ENCODE data around the gene ARHGEF40. TPM values are rescaled to one million over a fixed set of nuclear protein-coding genes. Genes with fewer than 3 reads are reported as not detected.

ARHGEF40 gene
- total RNA-seq, 1 donor from 2014 or later: 39.2 TPM

DNA sequence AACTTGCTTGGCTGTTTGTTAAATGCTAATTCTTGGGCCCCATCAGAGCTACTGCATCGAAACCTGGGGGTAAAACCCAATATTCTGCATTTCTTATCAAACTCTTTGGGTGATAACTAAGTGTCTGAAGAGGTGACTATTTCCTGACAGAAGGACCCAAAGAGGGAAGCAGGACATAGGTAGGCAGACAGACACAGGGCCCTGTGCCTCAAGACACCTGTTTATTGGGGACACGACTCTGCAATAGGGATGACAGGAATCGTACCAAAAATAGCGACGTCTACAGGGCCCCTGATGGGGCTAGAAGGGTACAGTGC, 19.7 kb downstream of the ARHGEF40 start:
- intact Hi-C loops (cut with DNase I): loop anchor here (5.0 kb wide), 1 partner anchor 73 kb away; no protein-coding TSS in a partner anchor
- H3K36me3 ChIP-seq: peaks cover 62% of the 10 kb centered on the region
- no peak overlapping the region for H3K27ac ChIP-seq
- DNase-seq: no peak
- ATAC-seq: no peak
- TF ChIP-seq, protein P1, sequence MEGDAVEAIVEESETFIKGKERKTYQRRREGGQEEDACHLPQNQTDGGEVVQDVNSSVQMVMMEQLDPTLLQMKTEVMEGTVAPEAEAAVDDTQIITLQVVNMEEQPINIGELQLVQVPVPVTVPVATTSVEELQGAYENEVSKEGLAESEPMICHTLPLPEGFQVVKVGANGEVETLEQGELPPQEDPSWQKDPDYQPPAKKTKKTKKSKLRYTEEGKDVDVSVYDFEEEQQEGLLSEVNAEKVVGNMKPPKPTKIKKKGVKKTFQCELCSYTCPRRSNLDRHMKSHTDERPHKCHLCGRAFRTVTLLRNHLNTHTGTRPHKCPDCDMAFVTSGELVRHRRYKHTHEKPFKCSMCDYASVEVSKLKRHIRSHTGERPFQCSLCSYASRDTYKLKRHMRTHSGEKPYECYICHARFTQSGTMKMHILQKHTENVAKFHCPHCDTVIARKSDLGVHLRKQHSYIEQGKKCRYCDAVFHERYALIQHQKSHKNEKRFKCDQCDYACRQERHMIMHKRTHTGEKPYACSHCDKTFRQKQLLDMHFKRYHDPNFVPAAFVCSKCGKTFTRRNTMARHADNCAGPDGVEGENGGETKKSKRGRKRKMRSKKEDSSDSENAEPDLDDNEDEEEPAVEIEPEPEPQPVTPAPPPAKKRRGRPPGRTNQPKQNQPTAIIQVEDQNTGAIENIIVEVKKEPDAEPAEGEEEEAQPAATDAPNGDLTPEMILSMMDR (IDR thresholded peaks at IDR 0.05): no peak
- no peaks in the 10 kb centered on the region for H3K9me3 ChIP-seq
- no peak overlapping the region for H3K4me3 ChIP-seq
- H3K27me3 ChIP-seq: no peaks in the 10 kb centered on the region
- peaks cover 8% of the 10 kb centered on the region for H3K4me1 ChIP-seq

DNA sequence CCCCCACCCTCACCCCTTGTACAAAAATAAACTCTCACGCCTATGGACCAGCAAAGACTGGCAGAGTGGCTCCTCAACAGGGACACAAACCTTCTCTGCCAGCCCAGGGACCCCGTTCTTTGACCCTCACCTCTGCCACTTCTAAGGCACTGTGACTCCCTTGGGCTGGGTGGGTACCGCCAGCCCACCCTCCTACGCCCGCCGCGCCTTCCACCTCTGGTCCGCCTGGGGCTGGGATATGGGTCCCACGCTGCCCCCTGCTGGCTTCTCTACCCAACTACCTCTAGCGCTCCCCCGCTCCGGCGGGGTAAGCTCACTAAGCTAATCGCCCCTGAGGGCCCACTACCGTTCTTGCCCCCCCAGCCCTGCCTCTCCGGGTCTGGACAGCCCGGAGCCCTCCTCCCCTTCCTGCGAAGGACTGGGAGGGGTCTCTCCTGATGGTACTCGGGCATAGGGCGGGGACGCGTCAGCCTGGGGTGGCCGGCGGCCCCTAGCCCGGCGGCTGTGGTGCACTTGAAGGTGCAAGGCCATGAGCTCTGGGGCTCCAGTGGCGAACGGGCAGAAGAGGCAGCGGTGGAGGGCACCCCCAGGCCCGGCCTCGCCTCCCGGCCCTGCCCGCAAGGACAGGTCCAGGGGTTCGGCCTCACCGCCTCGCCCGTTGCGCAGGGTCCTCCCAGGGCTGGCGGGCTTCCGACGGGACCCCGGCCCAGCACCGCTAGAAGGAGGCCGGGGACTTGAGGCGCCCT, 20.3 kb downstream of the ARHGEF40 start:
- ATAC-seq: peak; percentile 7
- Histone ChIP-seq H3K27me3 (no peaks in the 10 kb centered on the region), H3K4me3 (no peak overlapping the region), H3K27ac (no peak overlapping the region), H3K9me3 (no peaks in the 10 kb centered on the region), H3K36me3 (peaks cover 62% of the 10 kb centered on the region), H3K4me1 (peaks cover 6% of the 10 kb centered on the region)
- TF ChIP-seq, protein P1 (IDR thresholded peaks at IDR 0.05): peak; percentile 51
- intact Hi-C loops (cut with DNase I): loop anchor here (5.0 kb wide), 1 partner anchor 73 kb away; no protein-coding TSS in a partner anchor
- DNase-seq: peak; percentile 75

GRCh38 chr14:21090940-21091663, 21.0 kb downstream of the ARHGEF40 start:
- no peaks in the 10 kb centered on the region for H3K27me3 ChIP-seq
- H3K4me1 ChIP-seq: peaks cover 3% of the 10 kb centered on the region
- DNase-seq (no peak), ATAC-seq (no peak)
- peaks cover 62% of the 10 kb centered on the region for H3K36me3 ChIP-seq
- no peak overlapping the region for H3K4me3 ChIP-seq
- TF ChIP-seq, protein P1 (IDR thresholded peaks at IDR 0.05): no peak
- intact Hi-C loops (cut with DNase I): loop anchor here (5.0 kb wide), 1 partner anchor 74 kb away; no protein-coding TSS in a partner anchor
- no peaks in the 10 kb centered on the region for H3K9me3 ChIP-seq
- H3K27ac ChIP-seq: no peak overlapping the region

- Histone ChIP-seq H3K9me3 (no peaks in the 10 kb centered on the region), H3K27ac (no peak overlapping the region), H3K4me3 (no peak overlapping the region), H3K36me3 (peaks cover 58% of the 10 kb centered on the region), H3K27me3 (no peaks in the 10 kb centered on the region), H3K4me1 (peaks cover 9% of the 10 kb centered on the region)
- TF ChIP-seq, protein P1 (IDR thresholded peaks at IDR 0.05): no peak
- ATAC-seq (no peak), DNase-seq (no peak)
- intact Hi-C loops (cut with DNase I): loop anchor here (5.0 kb wide), 1 partner anchor 75 kb away; no protein-coding TSS in a partner anchor
Measured at GRCh38 chr14:21091821-21092272, 21.7 kb downstream of the ARHGEF40 start.

GRCh38 chr14:21092273-21093011, 22.3 kb downstream of the ARHGEF40 start:
- Histone ChIP-seq H3K36me3 (peaks cover 52% of the 10 kb centered on the region), H3K27ac (no peak overlapping the region)

More at GRCh38 chr14:21092273-21093011, 22.3 kb downstream of the ARHGEF40 start:
- peak; percentile 93 for DNase-seq
- H3K27me3 ChIP-seq: no peaks in the 10 kb centered on the region
- no peaks in the 10 kb centered on the region for H3K9me3 ChIP-seq
- peaks cover 13% of the 10 kb centered on the region for H3K4me1 ChIP-seq
- TF ChIP-seq, protein P1 (IDR thresholded peaks at IDR 0.05): peak; percentile 100
- intact Hi-C loops (cut with DNase I): loop anchor here (5.0 kb wide), 1 partner anchor 75 kb away; no protein-coding TSS in a partner anchor
- no peak overlapping the region for H3K4me3 ChIP-seq
- peak; percentile 98 for ATAC-seq

All from upper lobe of right lung (tissue), 1 donor.